ENCODE data around the gene BTNL3. TPM values are rescaled to one million over a fixed set of nuclear protein-coding genes. Genes with fewer than 3 reads are reported as not detected.
"Not testable (repeated sequence)": the region's sequence is repeated elsewhere in the genome, so short reads cannot be mapped to it uniquely, and the experiment has no call there.

BTNL3 gene
- total RNA-seq, 2 donors from 2014 or later: 0.13 TPM; not detected in 1

GRCh38 chr5:181043285-181044092, 54.8 kb downstream of the BTNL3 start:
- ATAC-seq (peak in 1 of 2 donors; percentile 23), DNase-seq (no peak)
- intact Hi-C loops (cut with DNase I): loop anchor here in 1 of 2 donors (10.0 kb wide), 1 partner anchor 249 kb away; no protein-coding TSS in a partner anchor

GRCh38 chr5:181044093-181044599, 55.5 kb downstream of the BTNL3 start:
- intact Hi-C loops (cut with DNase I): loop anchor here in 1 of 2 donors (10.0 kb wide), 1 partner anchor 249 kb away; no protein-coding TSS in a partner anchor
- ATAC-seq: peak in 1 of 2 donors; percentile 10
- no peak for DNase-seq

- DNase-seq (no peak), ATAC-seq (peak; percentile 68 to 73)
- intact Hi-C loops (cut with DNase I): loop anchor here in 1 of 2 donors (10.0 kb wide), 1 partner anchor 250 kb away; no protein-coding TSS in a partner anchor
These were observed 56.1 kb downstream of the BTNL3 start for GRCh38 chr5:181044662-181045305.

GRCh38 chr5:181045316-181045715, 56.7 kb downstream of the BTNL3 start:
- no peak for DNase-seq
- intact Hi-C loops (cut with DNase I): loop anchor here in 1 of 2 donors (10.0 kb wide), 1 partner anchor 251 kb away; no protein-coding TSS in a partner anchor
- no peak for ATAC-seq

GRCh38 chr5:181045857-181046256, 57.2 kb downstream of the BTNL3 start:
- not testable (repeated sequence) for DNase-seq, ATAC-seq
- intact Hi-C loops (cut with DNase I): loop anchor here in 1 of 2 donors (10.0 kb wide), 1 partner anchor 251 kb away; no protein-coding TSS in a partner anchor

- ATAC-seq (no peak), DNase-seq (no peak)
- intact Hi-C loops (cut with DNase I): loop anchor here in 1 of 2 donors (10.0 kb wide), 1 partner anchor 252 kb away; no protein-coding TSS in a partner anchor
These were observed 58.6 kb downstream of the BTNL3 start for GRCh38 chr5:181047288-181047687.

GRCh38 chr5:181047921-181048320, 59.3 kb downstream of the BTNL3 start:
- intact Hi-C loops (cut with DNase I): loop anchor here in 1 of 2 donors (10.0 kb wide), 1 partner anchor 253 kb away; no protein-coding TSS in a partner anchor
- DNase-seq (no peak), ATAC-seq (no peak)

- no peak for ATAC-seq
- intact Hi-C loops (cut with DNase I): no loop called here
- no peak for DNase-seq
These were observed 61.4 kb downstream of the BTNL3 start for GRCh38 chr5:181050016-181050415.

- DNase-seq (no peak), ATAC-seq (no peak)
- intact Hi-C loops (cut with DNase I): no loop called here
These were observed 63.4 kb downstream of the BTNL3 start for GRCh38 chr5:181051841-181052671.

- intact Hi-C loops (cut with DNase I): no loop called here
- ATAC-seq (peak; percentile 43 to 54), DNase-seq (peak; percentile 33)
These were observed 64.2 kb downstream of the BTNL3 start for GRCh38 chr5:181052672-181053487.

GRCh38 chr5:181053488-181054121, 65.0 kb downstream of the BTNL3 start:
- ATAC-seq: peak; percentile 27 to 45
- intact Hi-C loops (cut with DNase I): no loop called here

GRCh38 chr5:181054138-181054537, 65.5 kb downstream of the BTNL3 start:
- DNase-seq (no peak), ATAC-seq (no peak)
- intact Hi-C loops (cut with DNase I): no loop called here

More at GRCh38 chr5:181053488-181054121, 65.0 kb downstream of the BTNL3 start:
- DNase-seq: no peak

- DNase-seq (no peak), ATAC-seq (no peak)
- intact Hi-C loops (cut with DNase I): no loop called here
These were observed 66.3 kb downstream of the BTNL3 start for GRCh38 chr5:181054871-181055459.
